IMR-90 (cell line): ENCODE measurements around the gene KCNIP1. TPM values are rescaled to one million over a fixed set of nuclear protein-coding genes. Genes with fewer than 3 reads are reported as not detected.

Experiments used
- ATAC-seq: fragments of 200-7000 bp; cut with Tn5 transposase; 2 replicates; pipeline ENCODE4 v1.9.1; 2020; ENCODE audit warnings: low read depth, mild to moderate bottlenecking, moderate library complexity
- BruUV-seq: library from RNA; stranded (reverse); fragments of 400-500 nt; replicated peaks from 2 replicates; lab custom pipeline; 2021; lab: Mats Ljungman, UMichigan
- CTCF ChIA-PET: fragments of 300-600 bp; formaldehyde crosslinking; extraction: SDS; loops from one replicate; lab custom pipeline; 2021; ENCODE audit warnings: antibody characterized with exemption; lab: Yijun Ruan, JAX
- POLR2A ChIA-PET: fragments of 300-600 bp; sonication (Branson Sonifier 250); formaldehyde crosslinking; loops from one replicate; lab custom pipeline; 2022; ENCODE audit warnings: antibody characterized with exemption; ENCODE audit not compliant: unreplicated experiment; lab: Charles Lee
- DNase-seq: peaks from one replicate; pipeline ENCODE4 v3.0.0; 2013
- H2AFZ ChIP-seq: replicated peaks from 2 replicates; pipeline ENCODE3; 2013; ENCODE audit warnings: low read length, mild to moderate bottlenecking; ENCODE audit not compliant: poor library complexity
- H2AK5ac ChIP-seq: 2 replicates; pipeline ENCODE4 v1.6.1; 2013; ENCODE audit warnings: low read depth, low read length, inconsistent platforms
- H2AK9ac ChIP-seq: replicated peaks from 2 replicates; pipeline ENCODE3; 2013; ENCODE audit warnings: mild to moderate bottlenecking, low read depth, low read length, moderate library complexity; ENCODE audit not compliant: poor library complexity
- H2BK120ac ChIP-seq: 2 replicates; pipeline ENCODE4 v1.6.1; 2013; ENCODE audit warnings: low read depth, low read length, inconsistent platforms
- H2BK15ac ChIP-seq: 3 replicates; pipeline ENCODE4 v1.6.1; 2013; ENCODE audit warnings: low read depth, low read length, inconsistent platforms
- H2BK20ac ChIP-seq: 2 replicates; pipeline ENCODE4 v1.6.1; 2013; ENCODE audit warnings: low read depth, mild to moderate bottlenecking, inconsistent platforms, low read length, moderate library complexity
- H2BK5ac ChIP-seq: 2 replicates; pipeline ENCODE4 v1.6.1; 2013; ENCODE audit warnings: mild to moderate bottlenecking, low read depth, low read length, inconsistent platforms; ENCODE audit not compliant: poor library complexity, severe bottlenecking
- H3K14ac ChIP-seq: replicated peaks from 2 replicates; pipeline ENCODE4 v1.6.1; 2013; ENCODE audit warnings: low read depth, low read length, inconsistent platforms
- H3K18ac ChIP-seq: 2 replicates; pipeline ENCODE4 v1.6.1; 2013; ENCODE audit warnings: low read depth, low read length, control low read depth
- H3K23ac ChIP-seq: 2 replicates; pipeline ENCODE4 v1.6.1; 2013; ENCODE audit warnings: low read depth, low read length, inconsistent platforms
- H3K27ac ChIP-seq: 2 replicates; pipeline ENCODE4 v1.5.1; 2013; ENCODE audit warnings: mild to moderate bottlenecking, control low read depth, low read length; ENCODE audit not compliant: insufficient read depth
- H3K27me3 ChIP-seq: 2 replicates; pipeline ENCODE4 v1.6.1; 2013; ENCODE audit warnings: low read length; ENCODE audit not compliant: control insufficient read depth, insufficient read depth
- H3K36me3 ChIP-seq: 2 replicates; pipeline ENCODE4 v1.6.1; 2013; ENCODE audit warnings: low read length, mixed read lengths; ENCODE audit not compliant: control insufficient read depth, insufficient read depth
- H3K4ac ChIP-seq: 2 replicates; pipeline ENCODE4 v1.6.1; 2013; ENCODE audit warnings: low read depth, low read length, inconsistent platforms
- H3K4me1 ChIP-seq: 2 replicates; pipeline ENCODE4 v1.6.1; 2013; ENCODE audit warnings: low read length, mixed read lengths; ENCODE audit not compliant: control insufficient read depth, insufficient read depth
- H3K4me2 ChIP-seq: 2 replicates; pipeline ENCODE4 v1.6.1; 2013; ENCODE audit warnings: low read depth, mild to moderate bottlenecking, control low read depth, low read length, moderate library complexity
- H3K4me3 ChIP-seq: 2 replicates; pipeline ENCODE4 v1.5.1; 2013; ENCODE audit warnings: low read depth, mild to moderate bottlenecking, control low read depth, low read length, moderate library complexity; ENCODE audit not compliant: insufficient read depth
- H3K56ac ChIP-seq: 2 replicates; pipeline ENCODE4 v1.6.1; 2013; ENCODE audit warnings: low read length, inconsistent platforms; ENCODE audit not compliant: insufficient read depth; ENCODE audit errors: extremely low read depth
- H3K79me1 ChIP-seq, 2 experiments: 2 replicates each; pipeline ENCODE4 v1.6.1; 2013; ENCODE audit warnings: low read length in 2 of 2, inconsistent platforms in 1 of 2, low read depth in 1 of 2
- H3K9ac ChIP-seq: 2 replicates; pipeline ENCODE4 v1.6.1; 2013; ENCODE audit warnings: low read depth, low read length, control low read depth
- H3K9me1 ChIP-seq: 2 replicates; pipeline ENCODE4 v1.6.1; 2013; ENCODE audit warnings: low read length, inconsistent platforms; ENCODE audit not compliant: insufficient read depth
- H3K9me3 ChIP-seq: 2 replicates; pipeline ENCODE4 v1.6.1; 2013; ENCODE audit warnings: low read length; ENCODE audit not compliant: control insufficient read depth, insufficient read depth
- H4K20me1 ChIP-seq: 2 replicates; pipeline ENCODE4 v1.6.1; 2013; ENCODE audit warnings: low read length, inconsistent platforms; ENCODE audit not compliant: insufficient read depth
- H4K5ac ChIP-seq: 2 replicates; pipeline ENCODE4 v1.6.1; 2013; ENCODE audit warnings: mild to moderate bottlenecking, low read depth, low read length, control low read depth
- H4K8ac ChIP-seq, 2 experiments: 2 replicates each; pipeline ENCODE4 v1.6.1; 2013; ENCODE audit warnings: low read depth in 2 of 2, low read length in 2 of 2, control low read depth in 1 of 2, inconsistent platforms in 1 of 2
- H4K91ac ChIP-seq: 2 replicates; pipeline ENCODE4 v1.6.1; 2013; ENCODE audit warnings: low read depth, low read length, inconsistent platforms; ENCODE audit not compliant: insufficient read depth
- CEBPB ChIP-seq: IDR thresholded peaks from 2 replicates; pipeline ENCODE4 v1.6.1; 2012; ENCODE audit warnings: low read depth, low read length, improper control_type of control experiment
- CHD1 ChIP-seq: IDR thresholded peaks from 2 replicates; pipeline ENCODE4 v1.6.1; 2012; ENCODE audit warnings: low read depth, low read length, improper control_type of control experiment
- CTCF ChIP-seq: conservative IDR thresholded peaks from 2 replicates; pipeline ENCODE4 v1.5.1; 2012; ENCODE audit warnings: mild to moderate bottlenecking, low read depth, low read length, improper control_type of control experiment
- ELK1 ChIP-seq: fragments of 150-350 bp; IDR thresholded peaks from 2 replicates; pipeline ENCODE4 v1.6.1; 2016; ENCODE audit warnings: low read depth, mild to moderate bottlenecking, low read length, moderate library complexity, borderline replicate concordance
- FOS ChIP-seq: fragments of 150-350 bp; IDR thresholded peaks from 2 replicates; pipeline ENCODE4 v1.6.1; 2016; ENCODE audit warnings: low read depth, low read length
- MAFK ChIP-seq: IDR thresholded peaks from 2 replicates; pipeline ENCODE4 v1.6.1; 2012; ENCODE audit warnings: low read depth, low read length, improper control_type of control experiment
- MAZ ChIP-seq: IDR thresholded peaks from 2 replicates; pipeline ENCODE4 v1.6.1; 2012; ENCODE audit warnings: low read depth, mild to moderate bottlenecking, low read length, improper control_type of control experiment, moderate library complexity, borderline replicate concordance
- MXI1 ChIP-seq: IDR thresholded peaks from 2 replicates; pipeline ENCODE4 v1.6.1; 2012; ENCODE audit warnings: low read depth, mild to moderate bottlenecking, low read length, moderate library complexity, borderline replicate concordance
- NFE2L2 ChIP-seq: fragments of 150-350 bp; IDR thresholded peaks from 2 replicates; pipeline ENCODE4 v1.6.1; 2016; ENCODE audit warnings: low read depth, mild to moderate bottlenecking, low read length
- POLR2A ChIP-seq: IDR thresholded peaks from 2 replicates; pipeline ENCODE4 v1.6.1; 2012; ENCODE audit warnings: mild to moderate bottlenecking, low read depth, low read length
- RAD21 ChIP-seq: IDR thresholded peaks from 2 replicates; pipeline ENCODE4 v1.6.1; 2012; ENCODE audit warnings: low read length, improper control_type of control experiment
- RCOR1 ChIP-seq: IDR thresholded peaks from 2 replicates; pipeline ENCODE4 v1.6.1; 2012; ENCODE audit warnings: mild to moderate bottlenecking, low read length, improper control_type of control experiment; ENCODE audit not compliant: insufficient replicate concordance
- RFX5 ChIP-seq: IDR thresholded peaks from 2 replicates; pipeline ENCODE4 v1.8.0; 2012; ENCODE audit warnings: low read depth, mild to moderate bottlenecking, low read length, moderate library complexity
- SMC3 ChIP-seq: fragments of 150-350 bp; IDR thresholded peaks from 2 replicates; pipeline ENCODE4 v1.6.1; 2016; ENCODE audit warnings: low read depth, mild to moderate bottlenecking, antibody characterized with exemption, low read length, moderate library complexity
- USF2 ChIP-seq: fragments of 150-350 bp; IDR thresholded peaks from 2 replicates; pipeline ENCODE4 v1.6.1; 2017; ENCODE audit warnings: mild to moderate bottlenecking, antibody characterized with exemption, low read length, low read depth
- WGBS, 2 experiments: methylation state at CpG; one replicate each; pipeline versions ENCODE4 v1.1.5 to v1.1.7; 2013; ENCODE audit warnings: missing lambda C conversion rate in 2 of 2; ENCODE audit not compliant: insufficient read length in 1 of 2; ENCODE audit errors: extremely low coverage in 2 of 2; 5-methylcytosine and 5-hydroxymethylcytosine counted together
- dilution Hi-C: fragments of 300-500 bp; cut with HindIII; formaldehyde crosslinking; loops from one replicate; pipeline ENCODE4 v1.14.3; 2018; ENCODE audit warnings: low sequenced_read_pairs; ENCODE audit not compliant: unreplicated experiment
- in situ Hi-C: fragments of 300-500 bp; cut with MboI; formaldehyde crosslinking; loops from 3 replicates; pipeline ENCODE4 v1.14.3; 2019; ENCODE audit warnings: low sequenced_read_pairs, inconsistent platforms, mixed read lengths
- intact Hi-C: fragments of 100-400 bp; cut with micrococcal nuclease; formaldehyde crosslinking; loops from 2 replicates; pipeline ENCODE4 v1.10.0; 2022
- polyA plus RNA-seq, 3 experiments: library from polyadenylated mRNA; depleted of rRNA; stranded (reverse); fragments of >200 nt; gene quantifications; 2 replicates each; pipeline ENCODE4 v1.2.3, GENCODE V29; 2012; ENCODE audit warnings: low replicate concordance in 1 of 3
- total RNA-seq: library from RNA; depleted of rRNA; stranded (reverse); fragments of >200 nt; gene quantifications from 2 replicates; pipeline ENCODE4 v1.2.3, GENCODE V29; 2012

KCNIP1 gene
- total and polyA plus RNA-seq, 2 of the 4 experiments (the other 2 are of a cell fraction): not detected

- DNase-seq (no peak), ATAC-seq (no peak)
- dilution Hi-C loops (no loop called here), in situ Hi-C loops (no loop called here), intact Hi-C loops (no loop called here)
- Histone ChIP-seq H3K9me1 (no peaks in the 10 kb centered on the region), H3K36me3 (no peaks in the 10 kb centered on the region), H3K4ac (no peak overlapping the region), H3K23ac (no peak overlapping the region), H4K5ac (no peak overlapping the region), H3K14ac (no peak overlapping the region), H3K27ac (no peak overlapping the region), H3K56ac (no peak overlapping the region), H2BK120ac (no peak overlapping the region), H4K20me1 (no peaks in the 10 kb centered on the region), H4K8ac (no peak overlapping the region), H3K4me1 (no peaks in the 10 kb centered on the region), H2BK5ac (no peak overlapping the region), H4K91ac (no peak overlapping the region), H3K4me2 (no peak overlapping the region), H2AFZ (no peak overlapping the region), H2BK15ac (no peak overlapping the region), H3K4me3 (no peak overlapping the region), H2AK9ac (no peak overlapping the region), H2AK5ac (no peak overlapping the region), H3K79me1 (no peaks in the 10 kb centered on the region), H3K9ac (no peak overlapping the region), H3K27me3 (peaks cover 1% of the 10 kb centered on the region; the same call in 1 of the 2 replicates), H2BK20ac (no peak overlapping the region), H3K18ac (no peak overlapping the region), H3K9me3 (no peaks in the 10 kb centered on the region)
- 45% methylated on average over 4 of the region's 13 CpGs; no CpG with 5 or more reads in 1 of the 2 experiments for WGBS, 2 experiments
- POLR2A ChIA-PET: no interaction called here
- BruUV-seq: no TSS peak
- CTCF ChIA-PET: no interaction called here
- TF ChIP-seq SMC3 (no peak), CHD1 (no peak), CTCF (no peak), CEBPB (no peak), ELK1 (no peak), RFX5 (no peak), MXI1 (no peak), RCOR1 (no peak), USF2 (no peak), MAZ (no peak), FOS (no peak), MAFK (no peak), POLR2A (no peak), RAD21 (no peak), NFE2L2 (no peak)
Observed at GRCh38 chr5:170640731-170641588, 137.1 kb downstream of the KCNIP1 start.
